ENCODE data around the gene AKR1B1.

AKR1B1 gene

GRCh38 chr7:134395604-134396003 lies 63.3 kb downstream of the AKR1B1 start:
- Mint-ChIP-seq H3K27ac (no peak overlapping the region), H3K4me1 (ENCODE audit: low read depth) (no peaks in the 10 kb centered on the region), H3K4me3 (no peak overlapping the region), H3K9me3 (no peaks in the 10 kb centered on the region), H3K36me3 (ENCODE audit: low read depth) (no peaks in the 10 kb centered on the region), H3K27me3 (ENCODE audit: low read depth) (no peaks in the 10 kb centered on the region)

- Mint-ChIP-seq H3K4me3 (no peak overlapping the region), H3K4me1 (ENCODE audit: low read depth) (no peaks in the 10 kb centered on the region), H3K36me3 (ENCODE audit: low read depth) (no peaks in the 10 kb centered on the region), H3K9me3 (no peaks in the 10 kb centered on the region), H3K27ac (no peak overlapping the region), H3K27me3 (ENCODE audit: low read depth) (no peaks in the 10 kb centered on the region)
Measured at GRCh38 chr7:134394056-134394455, 64.8 kb downstream of the AKR1B1 start.
